AG08396 (cell line): ENCODE results near the gene SAMD14.

Source experiments
- DNase-seq: peaks from one replicate; pipeline ENCODE4 v3.0.0; 2012; ENCODE audit warnings: low spot score, mixed read lengths

Gene SAMD14

DNA sequence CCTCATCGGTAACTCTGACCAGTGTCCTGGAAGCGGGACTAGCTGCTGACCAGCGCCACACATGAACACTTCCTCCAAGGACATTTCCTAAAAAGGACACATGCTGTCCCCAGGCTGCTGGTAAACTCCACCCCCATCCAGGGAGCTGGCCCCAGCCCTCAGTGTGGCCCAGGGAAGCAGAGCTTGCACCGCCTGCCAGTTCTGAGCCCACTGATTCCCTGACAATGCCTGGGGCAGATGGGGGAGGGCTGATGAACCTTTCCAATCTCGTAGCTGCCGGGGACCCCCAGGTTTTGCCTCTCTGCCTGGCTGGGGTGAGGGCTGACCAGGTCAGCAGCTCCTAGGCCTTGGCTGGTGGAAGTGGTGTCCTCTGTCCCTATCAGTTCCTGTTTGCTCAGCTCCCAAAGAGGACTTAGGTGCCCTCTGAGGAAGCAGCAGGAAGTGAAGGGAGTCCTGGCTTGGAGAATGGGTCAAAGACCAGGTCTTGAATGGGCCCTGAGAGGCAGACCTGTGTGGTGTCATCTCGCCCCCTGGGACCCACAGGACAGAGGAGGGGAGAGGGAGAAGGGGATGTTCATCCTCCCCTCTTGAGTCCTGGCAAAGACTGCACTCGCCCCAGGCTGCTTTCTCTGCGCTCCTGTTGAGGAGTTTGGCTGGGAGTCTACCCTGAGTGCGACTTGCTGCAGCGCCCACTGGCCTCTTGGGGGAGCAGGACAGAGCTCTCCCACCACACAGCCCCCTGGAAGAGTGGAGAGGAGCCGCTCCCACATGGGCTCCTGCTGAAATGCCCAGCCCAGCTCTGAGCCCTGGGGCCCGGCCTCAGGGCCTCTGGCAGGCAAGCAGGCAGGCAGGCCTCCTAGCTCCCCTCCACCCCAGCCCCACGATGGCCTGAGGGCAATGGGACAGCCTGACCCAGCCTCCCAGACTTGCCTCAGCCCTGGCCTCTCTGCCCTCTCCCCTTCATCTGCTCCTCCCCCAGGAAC is 18.0 kb downstream of the SAMD14 start:
- DNase-seq, result no peak

- no peak for DNase-seq
These were observed 19.2 kb downstream of the SAMD14 start for GRCh38 chr17:50110591-50111349.

DNA sequence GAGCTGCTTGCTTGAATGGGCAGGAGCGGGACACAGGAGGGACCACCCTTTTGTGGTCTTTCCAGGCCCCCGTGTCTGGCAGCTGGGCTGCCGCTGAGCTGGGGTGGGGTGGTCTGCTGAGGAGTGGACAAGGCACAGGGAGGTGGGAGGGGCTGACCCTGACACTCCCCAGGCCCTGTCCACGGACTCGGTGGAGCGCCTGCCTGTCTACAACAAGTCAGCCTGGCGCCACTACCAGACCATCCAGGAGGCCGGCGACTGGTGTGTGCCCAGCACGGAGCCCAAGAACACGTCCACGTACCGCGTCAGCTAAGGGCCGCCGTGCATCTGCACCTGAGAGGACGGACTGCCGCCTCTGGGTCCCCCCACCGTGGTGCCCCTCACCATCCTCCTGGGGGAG is 20.2 kb downstream of the SAMD14 start:
- DNase-seq, result no peak

- DNase-seq, result no peak
These were observed 20.8 kb downstream of the SAMD14 start for GRCh38 chr17:50109207-50109606.

DNA sequence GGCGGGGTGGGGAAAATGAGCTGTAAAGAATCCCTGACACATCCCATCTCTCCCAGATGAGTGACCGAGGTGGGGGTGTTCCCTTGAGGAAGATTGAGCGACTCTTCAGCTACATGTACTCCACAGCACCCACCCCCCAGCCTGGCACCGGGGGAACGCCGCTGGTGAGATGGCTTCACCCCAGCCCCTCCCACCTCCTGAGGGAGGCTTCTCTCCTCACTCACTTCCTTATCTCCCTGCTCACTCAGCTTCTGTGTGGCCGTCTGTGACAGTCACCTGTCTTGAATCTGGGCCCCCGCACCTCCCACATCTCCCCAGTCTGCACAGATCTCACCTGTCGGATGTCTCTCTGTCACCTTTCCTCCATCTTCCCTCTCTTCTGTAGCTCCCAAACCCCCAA is 21.4 kb downstream of the SAMD14 start:
- no peak for DNase-seq

DNA sequence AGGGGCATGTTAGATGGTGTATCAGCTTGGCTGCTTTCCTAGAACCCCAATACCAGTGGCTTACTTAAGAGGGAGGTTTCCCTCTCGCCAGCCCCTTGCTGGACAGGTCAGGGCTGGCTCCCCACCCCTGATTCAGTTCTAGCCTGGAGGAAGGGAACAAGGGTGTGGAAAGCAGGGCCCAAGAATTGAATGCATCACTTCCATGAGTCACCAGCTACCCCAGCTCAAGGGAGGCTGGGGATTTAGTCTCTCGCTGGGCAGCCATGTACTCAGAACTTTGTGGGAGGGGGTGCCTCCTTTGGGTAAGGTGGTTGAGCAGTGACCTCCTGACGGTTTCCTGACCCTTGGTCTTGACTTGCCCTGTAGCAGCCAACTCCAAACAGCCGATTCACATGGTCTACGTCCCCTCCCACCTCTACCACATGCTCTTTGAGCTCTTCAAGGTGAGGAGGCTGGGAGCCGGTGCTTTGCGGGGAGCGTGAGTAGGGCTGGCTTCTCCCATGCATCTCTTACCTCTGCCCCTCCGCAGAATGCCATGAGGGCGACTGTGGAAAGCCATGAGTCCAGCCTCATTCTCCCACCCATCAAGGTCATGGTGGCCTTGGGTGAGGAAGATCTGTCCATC is 22.1 kb downstream of the SAMD14 start:
- DNase-seq, result peak; percentile 80

DNA sequence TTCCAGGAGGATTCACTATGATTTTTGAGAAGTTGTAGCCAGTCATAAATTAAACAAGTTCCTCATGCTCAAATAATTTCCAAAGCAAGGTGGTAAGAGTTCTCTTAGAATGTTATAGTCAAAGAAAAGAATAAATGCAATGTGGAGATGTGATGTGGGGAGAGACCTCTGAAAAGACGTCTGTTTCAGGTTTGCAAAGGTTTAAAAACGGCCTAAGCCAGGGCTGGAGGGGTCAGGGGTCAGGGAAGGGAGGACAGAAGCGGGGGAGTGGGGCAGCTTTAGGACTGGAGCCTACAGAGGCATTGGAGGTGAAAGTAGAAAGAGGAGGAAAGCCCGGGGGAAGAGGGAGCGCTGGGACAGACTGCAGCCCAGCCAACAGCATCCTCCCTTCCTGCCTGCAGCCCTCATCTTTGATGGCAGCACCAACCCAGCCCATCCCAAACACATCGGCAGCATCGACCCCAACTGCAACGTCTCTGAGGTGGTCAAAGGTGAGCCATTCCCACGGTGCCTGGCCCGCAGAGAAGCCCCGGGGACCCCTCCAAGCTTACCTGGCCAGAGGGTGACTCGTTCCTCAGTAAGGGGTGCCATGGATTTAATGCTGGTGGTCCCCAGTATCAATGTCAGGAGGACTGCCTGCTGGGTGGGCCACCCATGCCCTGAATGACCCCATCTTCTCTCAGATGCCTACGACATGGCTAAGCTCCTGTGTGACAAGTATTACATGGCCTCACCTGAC is 23.4 kb downstream of the SAMD14 start:
- no peak for DNase-seq

- no peak for DNase-seq
These were observed 24.1 kb downstream of the SAMD14 start for GRCh38 chr17:50105811-50106210.

DNA sequence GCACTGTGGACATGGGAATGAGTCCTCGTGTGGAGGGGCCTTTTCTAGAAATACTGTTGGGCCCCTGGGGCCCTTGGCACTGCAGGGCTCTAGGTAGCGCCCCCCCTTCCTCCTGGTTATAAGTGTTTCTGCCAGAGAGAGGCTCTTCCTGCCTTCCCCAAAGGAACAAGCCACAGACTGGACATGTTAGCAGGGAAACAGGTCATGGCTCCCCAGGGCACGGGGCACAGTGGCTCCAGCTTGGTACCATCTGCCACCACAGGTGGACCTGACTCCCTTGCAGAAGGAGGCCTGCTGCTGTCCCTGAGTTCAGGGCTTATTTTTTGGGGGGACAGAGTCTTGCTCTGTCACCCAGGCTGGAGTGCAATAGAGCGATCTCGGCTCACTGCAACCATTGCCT is 26.0 kb downstream of the SAMD14 start:
- DNase-seq, result no peak

GRCh38 chr17:50103252-50103651 is 26.7 kb downstream of the SAMD14 start:
- no peak for DNase-seq

- DNase-seq, result peak; percentile 43
These were observed 27.6 kb downstream of the SAMD14 start for GRCh38 chr17:50102164-50102991.

GRCh38 chr17:50101346-50102163 is 28.4 kb downstream of the SAMD14 start:
- peak; percentile 61 for DNase-seq

DNA sequence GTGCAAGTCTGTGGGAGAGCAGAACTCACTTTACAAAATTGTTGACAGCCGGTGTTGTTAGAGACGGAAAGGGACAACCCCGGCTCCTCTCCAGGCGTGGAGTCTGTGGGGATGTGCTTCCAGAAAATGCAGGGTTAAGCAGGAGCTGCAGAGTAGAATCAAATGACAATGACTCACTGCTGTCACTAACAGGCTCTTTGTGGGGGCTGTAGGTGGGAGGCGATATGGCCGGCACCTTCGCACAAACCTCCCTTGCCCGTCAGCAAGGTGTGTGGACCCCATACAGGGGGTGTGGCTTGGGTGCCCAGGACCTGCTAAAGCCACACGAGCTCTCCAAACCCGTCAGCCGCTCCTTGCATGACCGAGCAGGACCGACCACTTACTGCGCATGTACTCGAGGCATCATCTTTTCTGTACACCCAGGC is 29.0 kb downstream of the SAMD14 start:
- DNase-seq, result no peak

DNA sequence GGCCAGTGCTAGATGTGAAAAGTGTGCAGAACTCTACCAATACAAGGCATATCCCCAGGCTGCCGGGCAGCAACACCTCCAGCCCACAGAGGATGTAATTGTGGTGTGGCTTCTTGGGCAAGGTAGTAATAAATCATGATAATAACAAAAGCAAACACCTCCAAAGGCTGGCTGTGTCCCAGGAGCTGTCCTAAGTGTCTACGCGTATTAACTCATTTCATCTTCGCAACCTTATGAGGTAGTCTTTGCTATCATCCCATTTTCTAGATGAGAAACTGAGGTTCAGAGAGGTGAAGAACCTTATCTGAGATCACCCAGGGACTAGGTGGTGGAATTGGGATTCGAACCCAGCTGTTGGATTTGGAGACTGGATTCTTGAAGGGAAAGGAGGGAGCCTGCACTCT is 29.5 kb downstream of the SAMD14 start:
- DNase-seq, result no peak

DNA sequence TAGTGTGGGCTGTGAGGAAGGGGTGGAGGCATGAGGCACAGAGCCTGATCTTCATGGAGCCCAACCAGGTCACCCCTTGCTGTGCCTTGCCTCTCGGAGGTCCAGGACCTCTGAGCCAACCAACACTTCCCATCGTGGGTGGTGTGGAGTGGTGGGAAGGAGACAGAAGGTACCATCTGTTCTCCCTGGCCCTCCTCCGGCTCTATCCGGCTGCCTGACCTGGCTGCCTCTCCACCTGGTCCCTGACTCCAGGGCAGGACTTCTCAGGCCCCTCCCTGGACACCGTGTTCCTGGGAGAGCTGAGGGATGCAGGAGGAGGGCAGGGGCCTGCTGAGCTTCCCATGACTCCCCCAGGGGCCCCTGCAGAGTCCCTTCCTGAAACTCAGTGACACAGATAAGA is 31.0 kb downstream of the SAMD14 start:
- DNase-seq, result no peak

DNA sequence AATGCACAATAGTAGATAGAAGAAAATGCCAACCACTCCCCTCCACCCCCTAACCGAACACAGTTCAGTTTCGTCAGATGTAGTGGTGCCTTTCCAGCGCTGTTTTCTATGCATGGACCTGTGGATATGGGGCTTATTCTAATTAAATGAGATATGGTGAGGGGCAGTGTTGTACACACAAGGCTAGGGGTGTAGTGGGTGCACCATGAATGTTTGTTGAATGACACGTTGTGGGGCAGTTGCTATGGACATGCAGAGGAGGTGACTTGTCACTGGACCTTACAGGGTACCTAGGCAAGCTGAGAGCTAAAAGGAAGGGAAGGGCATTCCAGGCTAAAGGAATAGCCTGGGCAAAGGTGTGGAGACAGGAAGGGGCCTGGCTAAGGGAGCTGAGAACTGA is 31.4 kb downstream of the SAMD14 start:
- no peak for DNase-seq

- no peak for DNase-seq
These were observed 32.0 kb downstream of the SAMD14 start for GRCh38 chr17:50097926-50098325.

DNA sequence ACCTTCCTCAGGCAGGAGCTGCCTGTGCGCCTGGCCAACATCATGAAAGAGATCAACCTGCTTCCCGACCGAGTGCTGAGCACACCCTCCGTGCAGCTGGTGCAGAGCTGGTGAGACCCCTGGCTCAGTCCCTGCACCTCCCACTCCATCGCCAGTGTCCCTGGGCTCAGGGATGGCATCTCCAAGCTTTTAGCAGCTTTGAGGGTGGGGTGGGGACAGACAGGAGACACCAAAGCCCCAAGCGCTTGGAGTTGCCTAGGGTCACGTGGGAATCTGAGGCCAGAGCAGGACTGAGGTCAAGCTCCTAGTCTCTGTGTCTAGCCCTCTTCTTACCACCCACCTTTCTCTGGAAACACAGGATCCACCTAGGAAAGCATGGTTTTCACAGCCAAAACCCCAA is 32.5 kb downstream of the SAMD14 start:
- DNase-seq, result no peak

DNA sequence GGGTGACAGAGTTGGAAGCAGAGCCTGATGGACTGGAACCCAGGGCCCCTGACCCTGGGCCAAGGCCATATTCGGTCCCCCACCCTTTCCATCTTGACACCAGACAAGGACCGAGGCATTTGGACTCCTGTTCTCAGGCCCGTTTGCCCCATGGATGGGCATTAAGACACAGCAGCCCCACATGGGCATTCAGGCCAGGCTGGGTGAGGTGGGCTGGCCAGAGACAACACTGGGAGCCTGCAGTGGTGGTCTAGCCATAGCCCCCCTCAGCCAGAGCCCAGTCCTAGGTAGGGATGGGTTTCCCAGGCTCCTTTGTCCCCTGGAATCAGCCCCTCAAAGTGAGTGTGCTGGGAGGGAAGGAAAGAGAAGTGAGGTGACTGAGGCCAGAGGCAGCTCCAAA is 33.2 kb downstream of the SAMD14 start:
- no peak for DNase-seq

DNA sequence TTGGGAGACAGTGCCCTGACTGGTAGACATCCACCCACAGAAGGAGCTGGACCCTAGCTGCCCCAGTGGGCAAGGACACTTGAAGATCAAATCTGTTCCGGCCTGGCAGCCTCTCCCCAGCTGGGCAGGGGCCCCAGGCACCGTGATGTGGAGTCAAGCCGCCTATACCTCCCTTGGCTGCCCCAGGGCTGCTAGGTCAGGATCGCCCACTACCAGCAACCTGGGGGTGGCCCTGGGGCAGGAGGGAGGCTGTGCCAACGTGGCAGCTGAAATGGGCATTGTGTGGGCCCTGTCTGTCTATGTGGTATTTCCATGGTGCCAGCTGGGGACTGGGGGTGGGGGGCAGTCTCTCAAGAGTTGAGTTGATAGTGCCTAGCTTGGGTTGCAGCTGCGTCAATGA is 33.9 kb downstream of the SAMD14 start:
- DNase-seq, result no peak
